ENCODE measurements around the gene PDAP1.

The PDAP1 gene

GRCh38 chr7:99397297-99397983 is 11.0 kb downstream of the PDAP1 start:
- no peak for TF ChIP-seq CTCF (conservative IDR thresholded peaks at IDR 0.05; ENCODE audit: control insufficient read depth, insufficient read depth, low read depth, low read length)
- no peak for DNase-seq (ENCODE audit: low read depth)
- no peak overlapping the region for H3K4me3 ChIP-seq (ENCODE audit: control insufficient read depth, low read depth, low read length)

- no peak for DNase-seq (ENCODE audit: low read depth)
- no peak overlapping the region for H3K4me3 ChIP-seq (ENCODE audit: control insufficient read depth, low read depth, low read length)
- no peak for TF ChIP-seq CTCF (conservative IDR thresholded peaks at IDR 0.05; ENCODE audit: control insufficient read depth, insufficient read depth, low read depth, low read length)
Measured at GRCh38 chr7:99396418-99397296, 11.7 kb downstream of the PDAP1 start.

GRCh38 chr7:99395616-99396327 is 12.6 kb downstream of the PDAP1 start:
- no peak overlapping the region for H3K4me3 ChIP-seq (ENCODE audit: control insufficient read depth, low read depth, low read length)
- TF ChIP-seq CTCF (conservative IDR thresholded peaks at IDR 0.05; ENCODE audit: control insufficient read depth, insufficient read depth, low read depth, low read length), result no peak
- DNase-seq (ENCODE audit: low read depth), result no peak

- TF ChIP-seq CTCF (conservative IDR thresholded peaks at IDR 0.05; ENCODE audit: control insufficient read depth, insufficient read depth, low read depth, low read length), result no peak
- no peak overlapping the region for H3K4me3 ChIP-seq (ENCODE audit: control insufficient read depth, low read depth, low read length)
- DNase-seq (ENCODE audit: low read depth), result no peak
Measured at GRCh38 chr7:99394188-99394502, 14.3 kb downstream of the PDAP1 start.

GRCh38 chr7:99393355-99394187 is 14.8 kb downstream of the PDAP1 start:
- no peak for DNase-seq (ENCODE audit: low read depth)
- TF ChIP-seq CTCF (conservative IDR thresholded peaks at IDR 0.05; ENCODE audit: control insufficient read depth, insufficient read depth, low read depth, low read length), result no peak
- no peak overlapping the region for H3K4me3 ChIP-seq (ENCODE audit: control insufficient read depth, low read depth, low read length)

All from fibroblast of mammary gland (primary cell).